H1 (cell line): ENCODE data around the gene THOP1. TPM values are rescaled to one million over a fixed set of nuclear protein-coding genes. Genes with fewer than 3 reads are reported as not detected.

Experiments used
- CTCF ChIA-PET: fragments of 300-600 bp; sonication (Branson Sonifier 250); formaldehyde crosslinking; loops from one replicate; lab custom pipeline; 2021; ENCODE audit not compliant: partially characterized antibody; lab: Charles Lee
- POLR2A ChIA-PET: fragments of 300-600 bp; sonication (Branson Sonifier 250); formaldehyde crosslinking; loops from one replicate; lab custom pipeline; 2021; ENCODE audit warnings: inconsistent platforms; ENCODE audit not compliant: partially characterized antibody; lab: Charles Lee
- DNase-seq, 2 experiments: peaks; one replicate each; pipeline versions ENCODE4 v3.0.0 to v3.0.0-alpha.2; 2010 to 2022; ENCODE audit warnings: low spot score in 2 of 2, low read depth in 1 of 2, mixed read lengths in 1 of 2
- FAIRE-seq: peaks from 2 replicates; lab custom pipeline; 2011; peaks lifted over from hg19 to GRCh38; lab: Jason Lieb, UNC
- H2AFZ ChIP-seq: 2 replicates; pipeline ENCODE4 v1.8.1; 2012; ENCODE audit warnings: low read length, inconsistent platforms
- H2AK5ac ChIP-seq: 2 replicates; pipeline ENCODE4 v1.6.1; 2013; ENCODE audit warnings: low read depth, low read length
- H2BK120ac ChIP-seq: replicated peaks from 2 replicates; pipeline ENCODE3; 2013; ENCODE audit warnings: low read depth, low read length, inconsistent platforms
- H2BK12ac ChIP-seq: 2 replicates; pipeline ENCODE4 v1.6.1; 2013; ENCODE audit warnings: low read depth, low read length
- H2BK15ac ChIP-seq: 2 replicates; pipeline ENCODE4 v1.6.1; 2013; ENCODE audit warnings: low read length
- H2BK20ac ChIP-seq: 2 replicates; pipeline ENCODE4 v1.6.1; 2013; ENCODE audit warnings: low read length
- H2BK5ac ChIP-seq: 2 replicates; pipeline ENCODE4 v1.6.1; 2013; ENCODE audit warnings: low read depth, low read length
- H3K14ac ChIP-seq: 2 replicates; pipeline ENCODE4 v1.6.1; 2013; ENCODE audit warnings: inconsistent platforms; ENCODE audit not compliant: insufficient read length
- H3K18ac ChIP-seq: 2 replicates; pipeline ENCODE4 v1.6.1; 2013; ENCODE audit warnings: low read length; ENCODE audit errors: extremely low read depth
- H3K23ac ChIP-seq: 2 replicates; pipeline ENCODE4 v1.6.1; 2013; ENCODE audit warnings: inconsistent platforms; ENCODE audit not compliant: insufficient read length
- H3K23me2 ChIP-seq: 2 replicates; pipeline ENCODE4 v1.6.1; 2013; ENCODE audit warnings: low read depth, low read length
- H3K27ac ChIP-seq: 2 replicates; pipeline ENCODE4 v1.6.1; 2011; ENCODE audit warnings: low read depth, low read length, inconsistent platforms
- H3K27me3 ChIP-seq, 4 experiments: replicated peaks in 1 of 4; 1 replicate in 1 of 4; 2 replicates in 3 of 4; pipeline versions ENCODE4 v1.6.1 to v1.8.1; 2011 to 2013; ENCODE audit warnings: low read length in 3 of 4, mild to moderate bottlenecking in 3 of 4, inconsistent platforms in 2 of 4, mixed read lengths in 2 of 4, moderate library complexity in 1 of 4; ENCODE audit not compliant: control insufficient read depth in 3 of 4, insufficient read depth in 3 of 4; ENCODE audit errors: extremely low read depth in 1 of 4
- H3K36me3 ChIP-seq, 4 experiments: 2 replicates each; pipeline versions ENCODE4 v1.6.1 to v1.8.1; 2011 to 2013; ENCODE audit warnings: mild to moderate bottlenecking in 4 of 4, low read length in 3 of 4, moderate library complexity in 2 of 4, control low read depth in 1 of 4, inconsistent platforms in 1 of 4; ENCODE audit not compliant: insufficient read depth in 4 of 4, control insufficient read depth in 2 of 4
- H3K4ac ChIP-seq: replicated peaks from 2 replicates; pipeline ENCODE3; 2013; ENCODE audit warnings: low read length, low read depth, mixed read lengths, inconsistent platforms; ENCODE audit not compliant: insufficient read length
- H3K4me1 ChIP-seq, 4 experiments: replicated peaks in 1 of 4; 1 replicate in 1 of 4; 2 replicates in 3 of 4; pipeline versions ENCODE4 v1.6.1 to v1.8.1; 2011 to 2013; ENCODE audit warnings: low read length in 3 of 4, inconsistent platforms in 2 of 4, mixed read lengths in 1 of 4; ENCODE audit not compliant: insufficient read depth in 4 of 4, control insufficient read depth in 3 of 4
- H3K4me2 ChIP-seq, 2 experiments: 2 replicates each; pipeline versions ENCODE4 v1.6.1 to v1.8.1; 2011 to 2013; ENCODE audit warnings: low read depth in 2 of 2, low read length in 2 of 2, control low read depth in 1 of 2, inconsistent platforms in 1 of 2, mild to moderate bottlenecking in 1 of 2; ENCODE audit not compliant: insufficient read depth in 1 of 2
- H3K4me3 ChIP-seq, 4 experiments: fragments of 200-600, 300-600 bp in 1 of 4; sonication (generic), shearing (Covaris generic), sonication (Bioruptor Twin) in 1 of 4; 2 replicates each; pipeline versions ENCODE4 v1.5.1 to v1.8.1; 2011 to 2016; ENCODE audit warnings: low read length in 4 of 4, low read depth in 3 of 4, control low read depth in 2 of 4, inconsistent platforms in 2 of 4, mild to moderate bottlenecking in 2 of 4, mixed read lengths in 1 of 4, moderate library complexity in 1 of 4; ENCODE audit not compliant: insufficient read depth in 2 of 4; ENCODE audit errors: extremely low read depth in 1 of 4
- H3K56ac ChIP-seq: replicated peaks from 2 replicates; pipeline ENCODE3; 2013; ENCODE audit warnings: low read depth, mild to moderate bottlenecking, mixed read lengths, low read length, inconsistent platforms; ENCODE audit not compliant: insufficient read length
- H3K79me1 ChIP-seq: 2 replicates; pipeline ENCODE4 v1.6.1; 2013; ENCODE audit warnings: low read depth, low read length, control low read depth
- H3K79me2 ChIP-seq, 2 experiments: 2 replicates each; pipeline versions ENCODE4 v1.6.1 to v1.8.1; 2012 to 2013; ENCODE audit warnings: low read length in 2 of 2, mild to moderate bottlenecking in 2 of 2, inconsistent platforms in 1 of 2; ENCODE audit not compliant: insufficient read depth in 2 of 2, control insufficient read depth in 1 of 2
- H3K9ac ChIP-seq, 4 experiments: replicated peaks in 1 of 4; 1 replicate in 1 of 4; 2 replicates in 3 of 4; pipeline versions ENCODE4 v1.6.1 to v1.8.1; 2011 to 2013; ENCODE audit warnings: low read depth in 3 of 4, low read length in 3 of 4, control low read depth in 2 of 4, mild to moderate bottlenecking in 2 of 4, moderate library complexity in 2 of 4, inconsistent platforms in 1 of 4; ENCODE audit errors: extremely low read depth in 1 of 4
- H3K9me3 ChIP-seq, 2 experiments: 2 replicates each; pipeline versions ENCODE4 v1.6.1 to v1.8.1; 2012 to 2013; ENCODE audit warnings: mild to moderate bottlenecking in 2 of 2, moderate library complexity in 2 of 2, control low read depth in 1 of 2, inconsistent platforms in 1 of 2, low read depth in 1 of 2, low read length in 1 of 2, mixed read lengths in 1 of 2; ENCODE audit not compliant: insufficient read depth in 2 of 2
- H4K20me1 ChIP-seq, 2 experiments: replicated peaks in 1 of 2; 2 replicates each; pipeline versions ENCODE3 to v1.8.1; 2011 to 2013; ENCODE audit warnings: inconsistent platforms in 2 of 2, low read length in 2 of 2, mild to moderate bottlenecking in 1 of 2; ENCODE audit not compliant: insufficient read depth in 2 of 2, control insufficient read depth in 1 of 2
- H4K5ac ChIP-seq: 2 replicates; pipeline ENCODE4 v1.6.1; 2013; ENCODE audit warnings: low read length, low read depth, mixed read lengths, inconsistent platforms; ENCODE audit not compliant: insufficient read length
- H4K8ac ChIP-seq: 2 replicates; pipeline ENCODE4 v1.8.0; 2013; ENCODE audit warnings: mild to moderate bottlenecking, moderate library complexity, low read length, inconsistent platforms; ENCODE audit not compliant: insufficient read depth; ENCODE audit errors: extremely low read depth
- H4K91ac ChIP-seq: replicated peaks from 2 replicates; pipeline ENCODE3; 2013; ENCODE audit warnings: low read length, mixed read lengths, inconsistent platforms; ENCODE audit not compliant: insufficient read length
- BCL11A ChIP-seq, 2 experiments: IDR thresholded peaks; one replicate each; pipeline ENCODE4 v1.6.1; 2011; ENCODE audit warnings: low read depth in 2 of 2, low read length in 2 of 2, mild to moderate bottlenecking in 2 of 2
- CBX8 ChIP-seq: fragments of 300-800, 300-1000 bp; sonication (generic); IDR thresholded peaks from 2 replicates; pipeline ENCODE4 v1.7.1; 2016; ENCODE audit warnings: low read depth, low read length, borderline replicate concordance
- CREB1 ChIP-seq: IDR thresholded peaks from 2 replicates; pipeline ENCODE4 v1.6.1; 2012; ENCODE audit warnings: inconsistent platforms
- JUND ChIP-seq: IDR thresholded peaks from 2 replicates; pipeline ENCODE4 v1.6.1; 2011; ENCODE audit warnings: mild to moderate bottlenecking, improper control_type of control experiment, low read length
- KDM4A ChIP-seq: IDR thresholded peaks from one replicate; pipeline ENCODE4 v1.7.1; 2012; ENCODE audit warnings: low read depth, mild to moderate bottlenecking, moderate library complexity, low read length, inconsistent platforms; ENCODE audit not compliant: severe bottlenecking
- KDM5A ChIP-seq: fragments of 200-600 bp; IDR thresholded peaks from 2 replicates; pipeline ENCODE4 v1.7.1; 2012; ENCODE audit warnings: mild to moderate bottlenecking, low read length, inconsistent platforms, mixed read lengths
- SP1 ChIP-seq: IDR thresholded peaks from 2 replicates; pipeline ENCODE4 v1.6.1; 2011; ENCODE audit warnings: low read depth, low read length
- whole genome bisulfite sequencing, 2 experiments: shearing (Covaris generic) in 1 of 2; methylation state at CpG; one replicate each; pipeline versions ENCODE4 v1.1.6 to v1.1.7; 2013 to 2015; ENCODE audit warnings: low lambda C conversion rate in 2 of 2, mixed read lengths in 2 of 2, inconsistent platforms in 1 of 2, low coverage in 1 of 2, missing lambda C conversion rate in 1 of 2; ENCODE audit not compliant: insufficient replicate concordance in 2 of 2, insufficient coverage in 1 of 2, insufficient read length in 1 of 2; ENCODE audit errors: extremely low coverage in 1 of 2, missing lambda C conversion rate in 1 of 2; 5-methylcytosine and 5-hydroxymethylcytosine counted together
- polyA plus RNA-seq, 7 experiments: library from polyadenylated mRNA; depleted of rRNA in 3 of 7; stranded (reverse) in 5 of 7; unstranded in 2 of 7; fragments of >200 nt in 5 of 7; fragments of 200-250 nt in 2 of 7; gene quantifications; 1 replicate in 5 of 7; 2 replicates in 1 of 7; 4 replicates in 1 of 7; pipeline versions ENCODE4 v1.2.1 to v1.2.3, GENCODE V29; 2011 to 2013; ENCODE audit warnings: missing spikeins in 2 of 7, mixed read lengths in 2 of 7
- total RNA-seq: library from RNA; stranded (reverse); fragmentation: NEBNext Ultra II Directional; extraction: Animal tissue kit (Norgen Biotek cat#: 25700); gene quantifications from 2 replicates; pipeline ENCODE4 v1.2.1, GENCODE V29; 2021

The THOP1 gene
- total and polyA plus RNA-seq, 2 of the 8 experiments (the other 6 are each of a cell fraction or from before 2014, with no cell fraction given): 136 to 159 TPM

DNA sequence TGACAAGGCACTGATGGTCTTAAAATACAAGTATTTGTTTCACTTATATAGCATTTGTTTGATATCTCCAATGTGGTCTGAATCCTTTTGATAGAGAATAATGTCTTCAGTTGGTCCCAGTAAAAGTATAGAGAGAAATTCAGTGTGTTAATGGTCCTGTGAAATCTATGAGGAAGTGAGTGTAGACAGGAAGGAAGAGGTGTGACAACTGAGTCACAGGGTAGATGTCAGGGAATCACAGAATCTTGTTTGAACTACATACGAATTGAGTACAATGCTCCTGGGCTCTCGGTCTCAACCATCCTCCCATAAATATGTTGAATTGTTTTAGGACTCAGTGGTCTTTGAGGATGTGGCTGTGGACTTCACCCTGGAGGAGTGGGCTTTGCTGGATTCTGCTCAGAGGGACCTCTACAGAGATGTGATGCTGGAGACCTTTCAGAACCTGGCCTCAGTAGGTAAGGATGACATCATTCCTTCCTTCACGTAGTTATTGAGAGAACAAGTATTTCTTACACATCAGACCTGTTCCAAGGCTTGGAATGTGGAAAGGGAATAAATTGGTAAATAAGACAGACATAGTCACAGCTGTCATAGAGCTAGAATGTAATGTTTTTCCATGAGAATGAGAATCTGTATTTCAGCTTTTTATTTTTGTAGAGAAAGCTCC lies 65.1 kb downstream of the THOP1 start:
- no peak overlapping the region for H3K9ac ChIP-seq
- H2BK5ac ChIP-seq: no peak overlapping the region
- H2BK20ac ChIP-seq: no peak overlapping the region
- WGBS, 2 experiments: 88% methylated on average over 3 of the region's 3 CpGs; no CpG with 5 or more reads in 1 of the 2 experiments
- no peak overlapping the region for H4K8ac ChIP-seq
- no peak overlapping the region for H3K18ac ChIP-seq
- no peak overlapping the region for H3K56ac ChIP-seq
- no peak overlapping the region for H3K27ac ChIP-seq
- H3K4ac ChIP-seq: no peak overlapping the region
- H3K14ac ChIP-seq: no peak overlapping the region
- ChIA-PET CTCF (interaction anchor here (1.2 to 1.4 kb wide), 3 partner anchors 9 to 37 kb away, joined by 3 to 4 read pairs (median 4); partner anchors contain the start of gene ZNF555), POLR2A (no interaction called here)
- H4K5ac ChIP-seq: no peak overlapping the region
- 0 out of 2 replicates have a peak, but pooled peaks cover 2% of the 10 kb centered on the region for H3K79me1 ChIP-seq
- no peaks in the 10 kb centered on the region for H3K4me1 ChIP-seq
- peaks cover 73 to 89% of the 10 kb centered on the region in 2 experiments for H3K9me3 ChIP-seq
- FAIRE-seq (no peak), DNase-seq (no peak)
- no peak overlapping the region for H3K4me3 ChIP-seq
- H4K91ac ChIP-seq: no peak overlapping the region
- no peak overlapping the region for H2BK120ac ChIP-seq
- peaks cover 0 to 3% of the 10 kb centered on the region in 2 experiments; a peak in 2 of 4 replicates for H3K79me2 ChIP-seq
- no peak overlapping the region for H2AFZ ChIP-seq
- H3K27me3 ChIP-seq: no peaks in the 10 kb centered on the region; a peak in 1 of 7 replicates
- H3K23me2 ChIP-seq: no peaks in the 10 kb centered on the region
- H3K23ac ChIP-seq: no peak overlapping the region
- no peak overlapping the region for H3K4me2 ChIP-seq
- H2AK5ac ChIP-seq: no peak overlapping the region
- peaks cover 12 to 47% (median 34%) of the 10 kb centered on the region in 4 experiments for H3K36me3 ChIP-seq
- H4K20me1 ChIP-seq: no peaks in the 10 kb centered on the region
- TF ChIP-seq SP1 (no peak), KDM5A (no peak), BCL11A (IDR thresholded peaks at IDR 0.05; ENCODE audit: low read depth in 2 of 2, low read length in 2 of 2) (no peak), KDM4A (no peak), CREB1 (no peak), JUND (no peak), CBX8 (no peak)
- H2BK12ac ChIP-seq: no peak overlapping the region
- no peak overlapping the region for H2BK15ac ChIP-seq
